Psoas muscle (tissue), 8 donors: Measurements from ENCODE around the gene SLC9A4. TPM values are rescaled to one million over a fixed set of nuclear protein-coding genes. Genes with fewer than 3 reads are reported as not detected.

Experiments used
- ATAC-seq, 4 donors: fragments of 200-7000 bp; cut with Tn5 transposase; one replicate each; pipeline ENCODE4 v1.9.1; 2020; ENCODE audit warnings: moderate library complexity in 3 of 4, mild to moderate bottlenecking in 2 of 4
- DNase-seq, 2 donors: peaks; one replicate each; pipeline ENCODE4 v3.0.0-alpha.2; 2020
- H3K27ac ChIP-seq: fragments of 200-600 bp; one replicate; pipeline ENCODE4 v1.8.0; 2022
- H3K27me3 ChIP-seq, 3 donors: fragments of 200-600 bp in 1 of 3; one replicate each; pipeline versions ENCODE4 v1.6.1 to v1.8.0; 2013 to 2022; ENCODE audit warnings: low read length in 2 of 3, mild to moderate bottlenecking in 2 of 3, moderate library complexity in 1 of 3; ENCODE audit not compliant: insufficient read depth in 3 of 3
- H3K36me3 ChIP-seq, 2 donors: fragments of 200-600 bp in 1 of 2; one replicate each; pipeline versions ENCODE4 v1.6.1 to v1.8.0; 2013 to 2022; ENCODE audit warnings: low read depth in 1 of 2, mild to moderate bottlenecking in 1 of 2, moderate library complexity in 1 of 2; ENCODE audit not compliant: insufficient read depth in 1 of 2
- H3K4me1 ChIP-seq: fragments of 200-600 bp; one replicate; pipeline ENCODE4 v1.8.0; 2022
- H3K4me3 ChIP-seq: fragments of 200-600 bp; one replicate; pipeline ENCODE4 v1.8.0; 2022; ENCODE audit warnings: mild to moderate bottlenecking
- H3K9me3 ChIP-seq: fragments of 200-600 bp; one replicate; pipeline ENCODE4 v1.8.0; 2022
- CTCF ChIP-seq: fragments of 200-600 bp; IDR thresholded peaks from one replicate; pipeline ENCODE4 v1.8.0; 2022; ENCODE audit warnings: antibody characterized with exemption
- WGBS, 3 donors: extraction: QIAGEN DNeasy Blood & Tissue Kit; methylation state at CpG; one replicate each; pipeline versions ENCODE4 v1.1.6 to v1.1.7; 2013; 5-methylcytosine and 5-hydroxymethylcytosine counted together
- intact Hi-C, 2 donors: fragments of 100-400 bp; cut with DNase I; formaldehyde crosslinking; loops; one replicate each; pipeline versions ENCODE4 v1.11.0 to v1.14.2; 2022
- polyA plus RNA-seq, 3 donors: library from polyadenylated mRNA; stranded (reverse); fragments of 200-250 nt; gene quantifications; one replicate each; pipeline ENCODE4 v1.2.3, GENCODE V29; 2013
- total RNA-seq, 4 donors: library from RNA; stranded (reverse); fragmentation: NEBNext Ultra II Directional in 2 of 4; extraction: Animal tissue kit (Norgen Biotek cat#: 25700) in 2 of 4; gene quantifications; one replicate each; pipeline versions ENCODE4 v1.2.1 to v1.2.4, GENCODE V29; 2021 to 2023
- donor health status: healthy with polysubstance abuse.
- donor health status: DM: no; HTN: no; CAD: no; lungs with moderate emphysema.
- donor health status: Bipolar disorder and iron deficiency.
- donor health status: healthy.
- donor health status: DM: yes; HTN: yes; CAD: no.
- donor health status: DM: no; HTN: no; CAD: no.
- donor health status: DM: no; HTN: no; CAD: no.
- donor health status: DM: yes; HTN: yes; CAD: no.

SLC9A4 gene
- total and polyA plus RNA-seq, 7 donors, result 0.08 TPM; not detected in 6

DNA sequence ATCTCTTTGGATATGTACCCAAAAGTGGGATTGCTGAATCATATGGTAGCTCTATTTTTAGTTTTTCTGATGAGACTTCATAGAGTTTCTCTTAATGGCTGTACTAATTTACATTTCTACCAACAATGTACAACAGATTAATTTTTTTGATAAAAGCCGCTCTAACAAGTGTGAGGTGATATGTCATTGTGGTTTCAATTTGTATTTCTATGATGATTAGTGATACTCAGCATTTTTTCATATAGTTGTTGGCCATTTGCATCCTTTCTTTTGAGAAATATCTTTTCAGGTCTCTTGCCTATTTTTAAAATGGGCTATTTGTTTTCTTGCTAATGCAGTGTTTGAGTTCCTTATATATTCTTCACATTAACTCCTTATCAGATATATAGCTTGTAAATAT lies 45.8 kb upstream of the SLC9A4 start:
- Histone ChIP-seq H3K4me3 (no peak overlapping the region), H3K4me1 (no peaks in the 10 kb centered on the region), H3K27me3 (no peaks in the 10 kb centered on the region), H3K27ac (no peak overlapping the region), H3K9me3 (peaks cover 5% of the 10 kb centered on the region), H3K36me3 (no peaks in the 10 kb centered on the region)
- ATAC-seq (no peak), DNase-seq (no peak)
- intact Hi-C loops, result no loop called here
- whole genome bisulfite sequencing, 3 donors, result 43 to 50% (median 44%) methylated on average over 1 of the region's 1 CpG
- TF ChIP-seq CTCF, result no peak

- DNase-seq (no peak), ATAC-seq (no peak)
- H3K27ac ChIP-seq, result no peak overlapping the region
- no peak for TF ChIP-seq CTCF
- H3K4me3 ChIP-seq, result no peak overlapping the region
- no peaks in the 10 kb centered on the region for H3K27me3 ChIP-seq
- intact Hi-C loops, result no loop called here
- 61 to 81% (median 72%) methylated on average over 2 of the region's 2 CpGs for WGBS, 3 donors
- no peaks in the 10 kb centered on the region for H3K4me1 ChIP-seq
- H3K9me3 ChIP-seq, result peaks cover 5% of the 10 kb centered on the region
- H3K36me3 ChIP-seq, result no peaks in the 10 kb centered on the region
Measured at GRCh38 chr2:102428573-102428972, 44.5 kb upstream of the SLC9A4 start.

DNA sequence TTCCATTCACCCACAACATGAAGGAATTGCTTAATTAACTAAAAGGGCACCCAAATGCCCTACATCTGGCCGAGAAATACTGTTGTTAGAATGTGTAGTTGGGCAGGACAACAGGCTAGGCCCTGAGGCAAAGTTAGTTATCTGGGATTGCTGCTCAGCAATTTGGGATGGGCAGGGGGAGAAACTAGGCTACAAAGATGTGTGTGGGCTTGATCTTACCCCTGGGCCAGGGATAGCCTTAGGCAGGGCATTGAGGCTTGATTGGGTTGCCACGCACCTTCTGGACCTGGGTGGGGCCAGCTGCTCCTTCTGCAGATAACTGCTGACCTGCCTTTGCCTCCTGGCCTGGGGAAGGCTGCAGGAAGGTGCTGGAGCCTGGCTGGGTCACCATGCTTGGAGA lies 40.6 kb upstream of the SLC9A4 start:
- H3K4me1 ChIP-seq, result no peaks in the 10 kb centered on the region
- no peaks in the 10 kb centered on the region for H3K27me3 ChIP-seq
- no peak for TF ChIP-seq CTCF
- WGBS, 3 donors, result 73 to 93% (median 89%) methylated on average over 2 of the region's 2 CpGs
- intact Hi-C loops, result no loop called here
- no peak overlapping the region for H3K4me3 ChIP-seq
- H3K27ac ChIP-seq, result no peak overlapping the region
- ATAC-seq (no peak), DNase-seq (no peak)
- peaks cover 5% of the 10 kb centered on the region for H3K9me3 ChIP-seq
- no peaks in the 10 kb centered on the region for H3K36me3 ChIP-seq

GRCh38 chr2:102433973-102434654 lies 38.9 kb upstream of the SLC9A4 start:
- WGBS, 3 donors, result 44 to 61% (median 50%) methylated on average over 4 of the region's 4 CpGs
- Histone ChIP-seq H3K36me3 (no peaks in the 10 kb centered on the region), H3K4me1 (no peaks in the 10 kb centered on the region), H3K9me3 (no peaks in the 10 kb centered on the region), H3K27ac (no peak overlapping the region), H3K27me3 (no peaks in the 10 kb centered on the region), H3K4me3 (no peak overlapping the region)
- DNase-seq (no peak), ATAC-seq (no peak)
- no peak for TF ChIP-seq CTCF
- intact Hi-C loops, result no loop called here
